Measurements from ENCODE around the gene POLE.
"Not testable (repeated sequence)": the region's sequence is repeated elsewhere in the genome, so short reads cannot be mapped to it uniquely, and the experiment has no call there.

Gene POLE

GRCh38 chr12:132718644-132719043 lies 31.5 kb upstream of the POLE start:
- no peak for DNase-seq

- DNase-seq, result peak; percentile 19
These were observed 30.6 kb upstream of the POLE start for GRCh38 chr12:132717531-132718387.

GRCh38 chr12:132717011-132717410 lies 29.9 kb upstream of the POLE start:
- DNase-seq, result no peak

- no peak for DNase-seq
These were observed 29.2 kb upstream of the POLE start for GRCh38 chr12:132716356-132716755.

DNA sequence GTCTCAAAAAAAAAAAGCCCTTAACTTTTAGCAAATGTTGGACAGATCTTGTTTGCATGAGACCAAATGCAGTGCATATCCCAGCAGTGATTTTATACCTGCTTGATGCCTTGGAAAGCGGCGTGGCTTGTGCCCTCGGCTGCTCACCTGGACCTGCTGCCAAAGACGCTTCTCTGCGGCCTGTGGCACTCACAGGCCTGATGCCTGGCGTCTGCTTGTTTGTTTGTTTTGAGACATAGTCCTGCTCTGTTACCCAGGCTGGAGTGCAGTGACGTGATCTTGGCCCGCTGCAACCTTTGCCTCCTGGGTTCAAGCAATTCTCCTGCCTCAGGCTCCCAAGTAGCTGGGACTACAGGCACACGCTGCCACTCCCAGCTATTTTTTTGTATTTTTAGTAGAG lies 28.7 kb upstream of the POLE start:
- no peak for DNase-seq

DNA sequence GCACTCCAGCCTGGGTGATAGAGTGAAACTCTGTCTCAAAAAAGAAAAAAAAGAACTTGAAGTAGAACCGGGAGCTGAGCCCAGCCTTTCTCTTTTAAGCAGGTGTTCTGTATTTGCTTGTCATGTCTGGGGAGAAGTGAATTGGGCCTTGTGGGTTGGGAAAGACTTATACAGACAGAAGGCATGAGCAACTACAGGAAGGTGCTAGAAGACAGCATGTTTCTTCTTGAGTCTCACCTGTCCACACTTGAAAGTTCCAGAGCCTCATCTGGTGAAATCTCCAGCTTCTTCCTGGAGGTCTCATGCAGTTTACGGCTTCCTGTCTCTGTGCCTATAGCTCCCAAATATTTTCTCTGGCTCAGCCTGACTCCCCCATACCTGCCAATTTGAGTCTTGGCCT lies 26.0 kb upstream of the POLE start:
- DNase-seq, result no peak

DNA sequence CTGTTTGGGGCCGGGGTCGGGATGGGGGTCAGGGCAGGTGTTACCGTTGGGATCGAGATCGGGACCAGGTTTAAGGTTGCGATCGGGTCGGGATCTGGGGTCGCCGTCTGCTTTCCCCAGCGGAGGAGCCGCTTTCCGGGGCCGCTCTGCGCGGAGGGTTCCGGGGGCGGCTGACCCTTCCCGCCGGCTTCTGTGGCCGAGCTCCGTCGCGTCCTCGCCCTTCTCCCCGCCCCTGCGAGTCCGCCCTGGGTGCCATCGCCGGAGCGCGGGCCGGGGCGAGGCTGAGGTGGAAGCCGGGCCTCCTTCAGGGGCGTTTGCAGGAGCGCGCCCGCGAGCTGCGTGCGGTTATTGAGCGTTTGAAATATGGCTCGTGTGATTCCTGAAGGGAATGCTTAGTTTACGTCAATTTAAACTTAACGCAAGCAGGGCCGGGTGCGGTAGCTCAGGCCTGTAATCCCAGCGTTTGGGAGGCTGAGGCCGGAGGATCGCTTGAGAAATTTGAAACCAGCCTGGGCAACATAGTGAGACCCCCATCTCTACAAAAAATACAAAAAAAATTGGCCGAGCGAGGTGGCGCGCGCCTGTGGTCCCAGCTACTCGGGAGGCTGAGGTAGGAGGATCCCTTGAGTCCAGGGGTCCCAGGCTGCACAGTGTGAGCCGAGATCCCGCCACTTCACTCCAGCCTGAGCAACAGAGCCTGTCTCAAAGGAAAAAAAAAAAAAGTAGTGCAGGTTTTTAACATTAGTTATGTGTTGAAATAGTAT lies 24.1 kb upstream of the POLE start:
- DNase-seq, result peak; percentile 23

DNA sequence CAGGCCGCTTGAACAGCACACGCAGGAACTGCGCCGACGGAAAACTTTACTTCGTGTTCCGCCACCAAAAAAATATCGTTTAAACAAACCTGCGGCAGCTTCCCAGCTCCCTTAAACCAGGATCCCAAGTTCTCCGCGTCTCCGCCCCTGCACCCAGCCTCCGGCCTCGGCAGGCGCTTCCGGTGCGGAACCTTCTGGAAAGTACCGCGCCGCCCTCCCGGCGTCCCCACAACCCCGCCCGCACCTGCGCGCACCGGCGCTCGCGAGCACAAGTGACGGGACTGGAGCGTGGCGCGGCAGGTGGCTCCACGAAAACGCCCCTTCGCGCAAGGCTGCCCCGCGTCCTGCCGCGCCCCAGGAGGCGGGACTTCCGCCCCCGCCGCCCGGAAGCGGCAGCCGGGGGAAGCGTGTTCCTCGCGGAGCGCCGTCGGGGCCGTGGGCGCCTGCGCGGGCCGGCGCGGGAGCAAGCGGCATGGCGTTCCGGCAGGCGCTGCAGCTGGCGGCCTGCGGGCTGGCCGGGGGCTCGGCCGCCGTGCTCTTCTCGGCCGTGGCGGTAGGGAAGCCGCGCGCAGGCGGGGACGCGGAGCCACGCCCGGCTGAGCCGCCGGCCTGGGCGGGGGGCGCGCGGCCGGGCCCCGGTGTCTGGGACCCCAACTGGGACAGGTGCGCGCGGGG lies 23.4 kb upstream of the POLE start, which contains the start of gene PGAM5:
TSS of gene PGAM5 (plus strand) at position 438 of the 675 bp plus-strand sequence. CDS start at position 473, 35 bp downstream.
- peak; percentile 92 for DNase-seq

DNA sequence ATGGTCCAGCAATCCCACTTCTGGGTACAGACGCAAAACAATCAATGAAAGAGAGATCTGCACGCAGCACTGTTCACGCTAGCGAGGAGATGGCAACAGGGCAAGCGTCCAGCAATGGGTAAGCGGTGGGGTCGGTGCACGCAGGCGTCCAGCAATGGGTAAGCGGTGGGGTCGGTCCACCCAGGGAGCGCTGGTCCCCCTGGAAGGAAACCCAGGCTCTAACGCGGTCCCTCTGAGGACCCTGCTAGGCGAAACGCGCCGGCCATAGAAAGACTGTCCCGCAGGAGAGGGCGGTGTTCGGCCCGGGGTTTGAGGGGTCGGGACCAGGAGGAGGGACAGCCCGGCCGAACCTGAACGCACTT lies 22.9 kb upstream of the POLE start:
- DNase-seq, result no peak

- DNase-seq, result no peak
These were observed 21.0 kb upstream of the POLE start for GRCh38 chr12:132708150-132708549.

DNA sequence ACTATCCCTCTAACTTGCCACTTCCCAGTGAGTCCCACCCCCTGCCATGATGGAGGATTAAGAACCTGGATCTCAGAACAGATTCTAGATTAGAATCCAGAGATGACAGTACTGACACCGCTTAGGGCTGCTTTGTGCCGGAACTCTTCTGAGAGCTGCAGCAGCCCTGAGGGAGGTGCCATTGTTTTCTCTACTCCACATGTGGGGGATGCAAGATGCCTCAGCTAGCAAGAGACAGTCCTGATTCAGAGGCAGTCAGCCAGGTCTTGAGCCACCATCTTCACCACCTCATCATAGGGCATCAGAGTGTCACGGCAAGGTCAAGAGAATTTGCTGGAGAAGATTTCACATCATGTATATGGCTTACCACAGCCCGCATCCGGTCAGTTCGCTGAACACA lies 20.1 kb upstream of the POLE start:
- DNase-seq, result no peak

DNA sequence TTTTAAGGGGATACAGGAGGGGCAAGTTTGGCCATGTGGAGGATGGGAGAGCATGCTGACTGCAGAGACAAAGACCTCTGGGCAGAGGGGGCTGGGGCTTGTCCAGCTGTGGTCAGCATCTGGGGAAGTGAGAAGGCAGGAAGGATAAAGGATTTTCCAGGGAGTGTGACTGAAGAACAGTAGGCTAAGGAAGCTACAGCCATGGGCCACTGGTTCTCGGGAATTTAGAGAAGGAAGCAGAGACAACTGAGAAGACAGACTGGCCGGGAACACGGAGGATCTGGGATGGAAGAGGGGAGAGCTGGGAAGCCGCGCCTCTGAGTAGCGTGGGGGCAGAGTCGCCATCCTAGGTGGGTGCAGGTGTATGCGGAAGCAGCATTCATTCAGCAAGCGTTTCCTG lies 16.5 kb upstream of the POLE start:
- DNase-seq, result no peak

DNA sequence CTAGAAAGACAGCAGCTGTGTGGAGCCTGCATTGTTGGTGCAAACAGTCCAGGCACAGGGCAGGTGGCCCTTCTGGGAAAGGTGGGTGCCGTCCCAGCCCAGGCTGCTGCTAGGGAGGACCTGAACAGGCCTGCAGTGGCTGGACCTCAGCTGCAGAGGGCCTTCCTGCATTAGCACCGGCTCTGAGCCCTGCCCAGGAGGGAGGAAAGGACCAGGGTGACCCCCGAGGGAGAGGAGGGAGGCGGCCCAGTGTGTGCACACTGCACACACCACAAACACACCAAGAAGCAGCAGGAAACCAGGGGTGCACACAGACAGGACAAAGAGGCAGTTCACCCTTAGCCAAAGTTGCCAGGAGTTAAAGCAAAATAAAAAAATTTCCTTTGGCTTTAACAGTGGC lies 15.5 kb upstream of the POLE start:
- DNase-seq, result no peak

DNA sequence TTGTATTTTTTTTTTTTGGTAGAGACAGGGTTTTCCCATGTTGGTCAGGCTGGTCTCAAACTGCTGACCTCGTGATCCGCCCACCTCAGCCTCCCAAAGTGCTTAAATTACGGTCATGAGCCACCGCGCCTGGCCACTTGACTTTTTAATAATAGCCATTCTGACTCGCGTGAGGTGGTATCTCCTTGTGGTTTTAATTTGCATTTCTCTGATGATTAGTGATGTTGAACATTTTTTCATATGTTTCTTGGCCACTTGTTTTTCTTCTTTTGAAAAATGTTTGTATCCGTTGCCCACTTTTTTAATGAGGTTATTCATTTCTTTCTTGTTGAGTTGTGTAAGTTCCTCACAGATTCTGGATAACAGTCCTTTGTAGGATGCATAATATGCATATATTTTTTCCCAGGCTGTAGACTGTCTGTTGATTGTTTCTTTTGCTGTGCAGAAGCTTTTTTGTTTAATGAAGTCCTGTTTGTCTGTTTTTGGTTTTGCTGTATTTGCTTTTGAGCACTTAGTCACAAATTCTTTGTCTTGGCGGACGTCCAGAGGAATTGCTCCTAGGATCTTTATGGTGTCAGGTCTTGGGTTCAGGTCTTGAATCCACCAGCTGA lies 13.2 kb upstream of the POLE start:
- DNase-seq, result no peak

- no peak for DNase-seq
These were observed 11.2 kb upstream of the POLE start for GRCh38 chr12:132698341-132698740.

DNA sequence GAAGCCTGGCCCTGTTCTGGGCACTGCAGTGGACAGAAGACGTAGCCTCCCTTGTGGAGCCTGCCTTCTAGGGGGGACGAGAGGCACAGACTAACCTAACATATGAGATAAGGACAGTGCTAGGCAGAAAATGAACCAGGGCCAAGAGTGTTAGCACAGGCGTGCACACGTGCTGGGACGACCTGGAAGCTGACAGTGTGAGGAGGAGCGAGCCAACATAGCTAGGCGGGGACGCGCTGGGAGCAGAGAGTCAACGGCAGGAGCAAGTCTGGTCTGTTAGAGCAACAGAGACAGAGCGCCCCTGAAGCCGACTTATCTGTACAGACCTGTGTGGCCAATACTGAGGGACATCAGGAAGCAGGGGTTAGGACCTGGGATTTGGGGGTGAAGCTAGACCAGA lies 8.3 kb upstream of the POLE start:
- no peak for DNase-seq

DNA sequence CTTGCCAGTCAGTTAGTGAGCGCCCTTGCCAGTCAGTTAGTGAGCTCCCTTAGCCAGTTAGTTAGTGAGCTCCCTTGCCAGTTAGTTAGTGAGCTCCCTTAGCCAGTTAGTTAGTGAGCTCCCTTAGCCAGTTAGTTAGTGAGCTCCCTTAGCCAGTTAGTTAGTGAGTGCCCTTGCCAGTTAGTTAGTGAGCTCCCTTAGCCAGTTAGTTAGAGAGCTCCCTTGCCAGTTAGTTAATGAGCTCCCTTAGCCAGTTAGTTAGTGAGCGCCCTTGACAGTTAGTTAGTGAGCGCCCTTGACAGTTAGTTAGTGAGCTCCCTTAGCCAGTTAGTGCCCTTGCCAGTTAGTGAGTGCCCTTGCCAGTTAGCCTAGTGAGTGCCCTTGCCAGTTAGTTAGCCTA lies 7.7 kb upstream of the POLE start:
- DNase-seq, result not testable (repeated sequence)

- not testable (repeated sequence) for DNase-seq
These were observed 4.9 kb upstream of the POLE start for GRCh38 chr12:132692030-132692429.

DNA sequence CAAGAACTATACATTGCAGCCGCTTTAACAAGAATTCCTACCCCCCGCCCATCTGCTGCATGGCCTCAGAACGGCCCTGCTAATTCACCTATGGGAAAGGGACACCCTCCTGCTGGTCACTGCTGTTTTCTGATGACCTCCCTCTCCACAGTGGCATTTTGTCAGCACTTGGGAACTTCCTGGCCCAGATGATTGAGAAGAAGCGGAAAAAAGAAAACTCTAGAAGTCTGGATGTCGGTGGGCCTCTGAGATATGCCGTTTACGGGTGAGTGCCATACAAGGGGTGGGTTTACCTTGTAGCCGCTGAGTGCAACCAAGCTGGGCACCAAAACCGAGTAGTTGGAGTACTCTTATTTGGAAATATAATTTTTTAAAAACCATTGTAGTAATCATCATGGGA lies 3.0 kb upstream of the POLE start:
- no peak for DNase-seq

DNA sequence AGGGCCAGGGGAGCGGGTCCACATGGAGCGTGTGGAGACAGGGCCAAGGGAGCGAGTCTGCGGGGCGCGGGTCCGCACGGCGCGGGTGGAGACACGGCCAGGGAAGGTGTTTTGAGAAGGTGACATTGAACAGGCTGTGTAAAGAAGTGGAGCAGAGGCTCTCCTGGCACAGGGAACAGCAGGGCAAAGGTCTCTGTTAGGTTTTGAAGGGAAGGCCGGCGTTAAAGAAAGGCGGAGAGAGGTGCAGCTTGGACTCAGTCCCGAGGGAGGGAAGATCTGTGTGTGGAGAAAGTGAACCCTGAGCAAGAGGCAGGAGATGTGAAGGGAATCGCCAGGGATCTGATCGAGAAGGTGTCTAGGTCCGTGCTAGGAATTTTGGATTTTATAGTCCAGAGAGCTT lies 2.1 kb upstream of the POLE start:
- DNase-seq, result no peak

GRCh38 chr12:132686825-132687210 lies 324 bp downstream of the POLE start:
- DNase-seq, result no peak

- no peak for DNase-seq
These were observed 1.7 kb downstream of the POLE start for GRCh38 chr12:132685400-132685799.

DNA sequence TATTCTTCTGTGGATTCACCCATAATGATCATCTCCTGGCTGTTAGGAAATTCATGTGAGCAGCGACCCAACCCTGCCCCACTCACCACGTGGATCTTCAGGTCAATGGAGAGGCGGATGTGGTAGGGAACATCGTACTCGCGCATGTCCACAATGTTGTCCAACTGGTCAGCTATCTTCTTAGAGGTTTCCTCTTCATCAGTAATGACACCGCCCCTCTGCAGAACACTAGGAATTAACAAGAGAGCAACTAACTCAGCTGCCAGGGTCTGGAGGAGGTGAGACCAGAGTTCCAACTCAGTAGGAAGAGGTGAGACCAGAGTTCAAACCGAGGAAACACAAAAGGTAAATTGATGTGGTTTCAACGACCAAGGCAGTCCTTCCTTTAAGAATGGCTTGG lies 9.7 kb downstream of the POLE start:
- DNase-seq, result no peak
